Measurements from ENCODE around the gene MRPL54. TPM values are rescaled to one million over a fixed set of nuclear protein-coding genes. Genes with fewer than 3 reads are reported as not detected.
"Not testable (repeated sequence)": the region's sequence is repeated elsewhere in the genome, so short reads cannot be mapped to it uniquely, and the experiment has no call there.

MRPL54 gene
- total RNA-seq, 1 donor from 2014 or later = 15.1 TPM

- Mint-ChIP-seq H3K27me3 (ENCODE audit: insufficient read depth, low read depth) (no peaks in the 10 kb centered on the region), H3K36me3 (no peaks in the 10 kb centered on the region), H3K4me1 (peaks cover 8% of the 10 kb centered on the region), H3K9me3 (no peaks in the 10 kb centered on the region), H3K4me3 (no peak overlapping the region), H3K27ac (no peak overlapping the region)
- H3K27me3 ChIP-seq = no peaks in the 10 kb centered on the region
- H3K4me1 ChIP-seq = no peaks in the 10 kb centered on the region
- no peak overlapping the region for H3K4me3 ChIP-seq
- no peak overlapping the region for H2AFZ ChIP-seq (replicated peaks)
- H3F3A ChIP-seq (ENCODE audit: low read depth) = no peaks in the 10 kb centered on the region
- H3K9ac ChIP-seq = no peak overlapping the region
- H4K20me1 ChIP-seq (ENCODE audit: low read depth) = peaks cover 4% of the 10 kb centered on the region
- no peaks in the 10 kb centered on the region for H3K79me2 ChIP-seq (ENCODE audit: low read depth)
- DNase-seq (ENCODE audit: low spot score) = no peak
- no peaks in the 10 kb centered on the region for H3K9me3 ChIP-seq (ENCODE audit: low read depth)
- no peak overlapping the region for H3K27ac ChIP-seq
- TF ChIP-seq EZH2 (IDR thresholded peaks at IDR 0.05) (no peak), EZH2phosphoT487 (IDR thresholded peaks at IDR 0.05) (no peak), CTCF (IDR thresholded peaks at IDR 0.05) (no peak)
- H3K4me2 ChIP-seq = no peak overlapping the region
- H3K36me3 ChIP-seq = no peaks in the 10 kb centered on the region
These were observed 52.2 kb downstream of the MRPL54 start for GRCh38 chr19:3814648-3815047.

- H3K27ac ChIP-seq; H3K9me3 ChIP-seq (ENCODE audit: low read depth); H3F3A ChIP-seq (ENCODE audit: low read depth); H3K27ac Mint-ChIP-seq; H3K27me3 ChIP-seq; H3K27me3 Mint-ChIP-seq (ENCODE audit: insufficient read depth, low read depth); H3K4me3 ChIP-seq; H3K36me3 Mint-ChIP-seq; DNase-seq (ENCODE audit: low spot score); H3K4me2 ChIP-seq; H2AFZ ChIP-seq (replicated peaks); H3K36me3 ChIP-seq; H4K20me1 ChIP-seq (ENCODE audit: low read depth); H3K4me3 Mint-ChIP-seq; H3K9ac ChIP-seq; H3K4me1 ChIP-seq; H3K9me3 Mint-ChIP-seq; H3K4me1 Mint-ChIP-seq; H3K79me2 ChIP-seq (ENCODE audit: low read depth): not testable (repeated sequence)
These were observed 53.7 kb downstream of the MRPL54 start for GRCh38 chr19:3816148-3816547.

- Histone ChIP-seq H3F3A (ENCODE audit: low read depth) (no peaks in the 10 kb centered on the region), H3K79me2 (ENCODE audit: low read depth) (no peaks in the 10 kb centered on the region), H3K4me2 (no peak overlapping the region), H3K36me3 (no peaks in the 10 kb centered on the region), H3K4me3 (no peak overlapping the region), H4K20me1 (ENCODE audit: low read depth) (peaks cover 4% of the 10 kb centered on the region), H3K27ac (no peak overlapping the region), H3K9ac (no peak overlapping the region), H2AFZ (replicated peaks) (no peak overlapping the region), H3K27me3 (no peaks in the 10 kb centered on the region), H3K9me3 (ENCODE audit: low read depth) (no peaks in the 10 kb centered on the region), H3K4me1 (no peaks in the 10 kb centered on the region)
- H3K4me3 Mint-ChIP-seq = no peak overlapping the region
- H3K4me1 Mint-ChIP-seq = peaks cover 8% of the 10 kb centered on the region
- H3K27ac Mint-ChIP-seq = no peak overlapping the region
- no peaks in the 10 kb centered on the region for H3K27me3 Mint-ChIP-seq (ENCODE audit: insufficient read depth, low read depth)
- H3K36me3 Mint-ChIP-seq = no peaks in the 10 kb centered on the region
- no peak for DNase-seq (ENCODE audit: low spot score)
- TF ChIP-seq EZH2phosphoT487 (IDR thresholded peaks at IDR 0.05) (no peak), CTCF (IDR thresholded peaks at IDR 0.05) (no peak), EZH2 (IDR thresholded peaks at IDR 0.05) (no peak)
- no peaks in the 10 kb centered on the region for H3K9me3 Mint-ChIP-seq
These were observed 54.2 kb downstream of the MRPL54 start for GRCh38 chr19:3816566-3817218.

Small RNA genes within 50 kb of the gene (small RNA-seq; reads per million reads assigned to genes)
- gene AC005777.1 = not detected

Other genes with a start within 250 kb of the MRPL54 start
- not detected in 2 replicates for gene TEKTIP1, start 223.5 kb upstream of the MRPL54 start, total RNA-seq (ENCODE audit: low replicate concordance)
- 34.1 and 47.6 TPM in 2 replicates for gene MFSD12, start 205.1 kb upstream of the MRPL54 start, total RNA-seq (ENCODE audit: low replicate concordance)
- gene HMG20B, start 189.7 kb upstream of the MRPL54 start, total RNA-seq (ENCODE audit: low replicate concordance) = 51.4 and 135 TPM in 2 replicates
- gene GIPC3, start 177.2 kb upstream of the MRPL54 start, total RNA-seq (ENCODE audit: low replicate concordance) = 0.09 TPM in 1 of 2 replicates, not detected in the other
- gene TBXA2R, start 155.8 kb upstream of the MRPL54 start, total RNA-seq (ENCODE audit: low replicate concordance) = 0.09 TPM in 1 of 2 replicates, not detected in the other
- gene CACTIN, start 135.9 kb upstream of the MRPL54 start, total RNA-seq (ENCODE audit: low replicate concordance) = 6.0 and 35.4 TPM in 2 replicates
- gene PIP5K1C, start 62.2 kb upstream of the MRPL54 start, total RNA-seq (ENCODE audit: low replicate concordance) = 8.6 and 26.6 TPM in 2 replicates
- gene TJP3, start 54.3 kb upstream of the MRPL54 start, total RNA-seq (ENCODE audit: low replicate concordance) = 14.7 and 32.5 TPM in 2 replicates
- gene APBA3, start 990 bp upstream of the MRPL54 start, total RNA-seq (ENCODE audit: low replicate concordance) = 17.3 and 41.1 TPM in 2 replicates
- gene RAX2, start 9.5 kb downstream of the MRPL54 start, total RNA-seq (ENCODE audit: low replicate concordance) = not detected in 2 replicates
- gene MATK, start 23.7 kb downstream of the MRPL54 start, total RNA-seq (ENCODE audit: low replicate concordance) = 2.4 and 2.8 TPM in 2 replicates
- gene ZFR2, start 106.4 kb downstream of the MRPL54 start, total RNA-seq (ENCODE audit: low replicate concordance) = 8.9 and 20.4 TPM in 2 replicates
- 15.8 and 23.9 TPM in 2 replicates for gene ATCAY, start 118.0 kb downstream of the MRPL54 start, total RNA-seq (ENCODE audit: low replicate concordance)
- 0.77 and 1.1 TPM in 2 replicates for gene NMRK2, start 170.4 kb downstream of the MRPL54 start, total RNA-seq (ENCODE audit: low replicate concordance)
- gene DAPK3, start 208.4 kb downstream of the MRPL54 start, total RNA-seq (ENCODE audit: low replicate concordance) = 33.7 and 96.6 TPM in 2 replicates
- gene EEF2, start 222.8 kb downstream of the MRPL54 start, total RNA-seq (ENCODE audit: low replicate concordance) = 1,288 and 2,841 TPM in 2 replicates
- 17.0 and 34.1 TPM in 2 replicates for gene PIAS4, start 245.1 kb downstream of the MRPL54 start, total RNA-seq (ENCODE audit: low replicate concordance)